HG02970 (cell line): ENCODE data around the gene SEMA3E.
"Not testable (repeated sequence)": the region's sequence is repeated elsewhere in the genome, so short reads cannot be mapped to it uniquely, and the experiment has no call there.

Source experiments
- ATAC-seq: cut with Tn5 transposase; IDR thresholded peaks from one replicate; pipeline ENCODE4 v1.9.1; 2021; ENCODE audit warnings: mild to moderate bottlenecking, moderate library complexity, moderate number of reproducible peaks; ENCODE audit not compliant: unreplicated experiment, low FRiP score

Gene SEMA3E

DNA sequence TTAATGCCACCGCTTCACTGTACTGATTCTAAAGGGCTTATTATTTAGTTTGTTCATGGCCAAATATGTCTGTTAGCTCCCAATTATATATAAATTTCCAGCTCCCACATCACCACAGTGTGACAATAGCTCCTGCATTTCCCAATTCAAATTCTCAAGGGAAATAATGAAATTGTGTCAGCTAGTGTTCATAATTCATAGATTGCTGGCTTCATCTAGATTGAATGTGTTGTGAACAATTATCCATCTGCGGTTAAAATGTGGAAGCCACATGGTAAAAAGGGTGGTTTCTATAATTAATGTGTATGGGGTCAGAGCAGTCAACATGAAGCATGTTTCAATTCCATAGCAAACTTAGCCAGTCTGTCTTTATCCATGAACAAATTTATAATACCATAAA lies 154.3 kb downstream of the SEMA3E start:
- no peak for ATAC-seq

DNA sequence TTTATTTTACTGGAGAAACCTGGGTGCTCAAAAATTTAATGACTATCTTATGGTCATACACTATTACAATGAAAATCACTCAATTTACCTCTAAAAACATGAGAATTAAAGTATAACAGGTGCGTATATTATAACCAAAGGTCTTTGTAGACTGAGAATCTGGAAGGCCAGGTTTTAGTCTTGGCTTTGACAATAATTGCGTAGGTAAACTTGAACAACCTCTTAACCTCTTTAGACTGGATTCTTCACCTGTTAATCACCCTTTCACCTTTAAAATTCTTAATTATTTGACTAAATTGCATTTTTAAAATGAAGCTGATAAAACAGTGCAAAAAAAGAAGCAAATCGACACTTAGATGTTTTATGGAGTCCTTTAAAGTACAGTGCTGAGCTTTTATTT lies 156.1 kb downstream of the SEMA3E start:
- ATAC-seq: no peak

DNA sequence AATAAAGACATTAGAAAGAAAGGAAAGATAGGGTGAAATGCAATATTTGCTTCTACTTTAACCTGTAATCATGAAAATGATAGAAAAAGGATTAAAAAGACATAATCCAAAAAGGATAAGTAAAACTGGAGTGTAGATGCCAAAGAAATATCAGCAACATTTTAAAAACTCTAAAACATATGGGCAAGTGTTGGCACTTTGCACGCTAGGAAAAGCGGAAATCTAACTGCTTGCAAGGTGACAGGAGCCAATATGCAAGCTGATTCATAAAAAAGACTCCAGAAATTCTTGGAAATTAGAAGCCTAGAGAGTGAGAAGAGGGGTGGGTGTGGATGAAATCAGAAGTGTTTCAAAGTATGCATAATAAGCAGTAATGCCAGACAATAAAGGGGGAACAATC lies 161.1 kb downstream of the SEMA3E start:
- ATAC-seq: no peak

DNA sequence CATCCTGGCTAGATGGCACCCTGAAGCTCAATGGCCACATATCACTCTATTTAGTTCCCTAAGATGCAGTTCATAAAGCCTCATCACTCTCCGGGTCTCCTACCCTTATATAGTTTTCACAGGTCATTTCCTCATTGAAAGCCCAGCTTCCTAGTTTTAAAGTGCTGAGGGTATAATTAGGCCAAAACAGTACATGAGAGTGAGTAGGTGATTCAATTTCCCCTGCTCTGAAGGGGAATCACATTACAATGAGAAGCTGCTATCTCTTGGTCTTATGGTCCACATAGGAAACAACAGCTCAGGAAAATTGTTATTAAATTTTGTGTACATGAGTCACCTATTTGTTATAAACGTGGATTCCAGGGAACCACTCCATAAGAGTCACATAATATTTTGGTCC lies 162.0 kb downstream of the SEMA3E start:
- no peak for ATAC-seq

DNA sequence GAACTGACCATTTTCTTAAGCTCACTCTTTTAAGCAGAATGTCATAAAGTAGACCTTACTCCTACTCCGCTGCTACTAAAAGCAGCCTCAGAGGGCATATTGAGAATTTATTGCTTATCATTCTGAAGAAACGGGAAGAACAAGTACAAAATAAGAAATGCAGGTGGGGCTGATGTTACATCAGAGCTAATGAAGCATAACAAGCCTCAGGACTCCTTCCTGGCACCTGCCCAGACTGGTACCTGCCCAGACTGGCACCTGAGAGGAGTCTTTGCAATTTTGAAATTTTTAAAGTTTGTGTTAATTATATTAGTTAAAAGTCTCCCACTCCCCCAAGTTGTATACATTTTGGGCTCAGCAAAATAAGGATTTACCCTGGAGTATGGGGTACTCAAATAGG lies 162.4 kb downstream of the SEMA3E start:
- ATAC-seq: no peak

DNA sequence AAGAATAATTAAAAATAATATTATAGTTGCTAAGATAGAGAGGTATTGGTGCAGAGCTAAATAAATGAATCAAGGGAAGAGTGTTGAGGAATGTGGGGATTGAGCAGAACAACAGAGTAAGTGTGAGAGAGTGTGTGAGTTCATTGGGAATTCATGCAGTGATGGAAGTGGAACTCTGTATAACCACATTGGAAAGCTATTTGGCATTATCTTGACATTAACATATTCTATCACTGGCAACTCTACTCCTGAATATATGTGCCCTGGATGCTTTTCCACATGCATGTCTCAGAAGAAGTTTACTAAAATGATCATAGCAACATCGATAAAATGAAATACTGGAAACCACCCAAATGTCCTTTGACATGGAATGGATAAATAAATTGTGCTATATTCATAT lies 164.1 kb downstream of the SEMA3E start:
- no peak for ATAC-seq

DNA sequence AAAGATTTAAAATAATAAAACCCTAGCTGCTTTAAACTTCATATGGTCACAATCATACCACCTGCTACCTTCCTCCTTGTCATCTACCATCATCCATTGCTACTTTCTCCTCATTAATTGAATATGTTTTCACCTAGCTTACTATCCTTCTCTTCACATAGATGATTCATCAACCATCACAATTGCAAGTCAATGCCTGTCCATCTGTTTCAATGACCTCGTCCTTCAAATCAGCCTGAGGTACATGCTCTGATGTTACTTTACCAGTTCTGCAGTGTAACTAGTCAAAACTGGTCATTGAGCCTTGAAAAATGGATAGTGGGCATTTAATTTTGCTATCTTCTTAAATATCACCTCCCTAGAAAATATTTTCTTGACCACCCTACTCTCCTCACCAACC lies 164.7 kb downstream of the SEMA3E start:
- no peak for ATAC-seq

DNA sequence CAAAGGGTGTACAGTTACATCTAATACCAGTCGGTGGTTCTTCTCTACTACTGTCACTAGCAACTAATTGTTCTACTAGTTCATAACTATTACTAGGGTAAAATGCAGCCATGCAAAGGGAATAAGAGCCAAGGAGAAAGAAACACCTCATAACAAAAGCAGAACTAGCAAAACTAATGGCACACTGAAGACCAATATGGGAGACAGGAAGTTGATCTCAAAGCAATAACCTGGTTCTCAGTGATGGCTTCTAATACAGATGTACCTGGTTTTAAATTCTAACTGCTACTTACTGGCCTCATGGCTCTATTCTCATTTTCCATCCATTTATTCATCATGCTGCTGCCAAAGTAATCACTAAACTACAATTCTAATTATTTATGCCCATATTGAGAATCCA lies 170.3 kb downstream of the SEMA3E start:
- ATAC-seq: no peak

DNA sequence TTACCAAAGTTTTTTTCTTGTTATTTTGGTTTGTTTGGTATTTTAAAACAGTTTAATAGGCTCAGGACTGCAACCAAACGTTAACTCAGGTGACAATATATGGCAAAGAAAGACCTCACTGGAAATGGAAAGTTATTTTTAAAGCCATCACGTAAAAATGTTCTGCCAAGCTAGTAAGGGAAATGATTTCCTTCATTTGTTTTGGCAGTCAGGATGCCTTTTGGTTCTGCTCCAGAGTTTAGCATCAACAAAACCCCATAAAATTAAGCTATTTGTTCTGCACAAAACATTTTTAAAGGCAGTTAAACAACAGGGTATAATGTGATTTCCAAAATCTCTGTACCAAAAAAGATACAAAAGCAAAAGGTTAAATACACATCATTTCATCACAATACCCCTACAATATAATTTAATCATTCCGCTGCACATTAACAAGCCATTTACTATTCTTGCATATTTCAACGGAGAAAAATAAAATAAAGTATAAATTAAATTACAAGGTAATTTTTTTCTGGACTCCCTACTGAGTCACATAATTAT lies 172.4 kb downstream of the SEMA3E start:
- no peak for ATAC-seq

DNA sequence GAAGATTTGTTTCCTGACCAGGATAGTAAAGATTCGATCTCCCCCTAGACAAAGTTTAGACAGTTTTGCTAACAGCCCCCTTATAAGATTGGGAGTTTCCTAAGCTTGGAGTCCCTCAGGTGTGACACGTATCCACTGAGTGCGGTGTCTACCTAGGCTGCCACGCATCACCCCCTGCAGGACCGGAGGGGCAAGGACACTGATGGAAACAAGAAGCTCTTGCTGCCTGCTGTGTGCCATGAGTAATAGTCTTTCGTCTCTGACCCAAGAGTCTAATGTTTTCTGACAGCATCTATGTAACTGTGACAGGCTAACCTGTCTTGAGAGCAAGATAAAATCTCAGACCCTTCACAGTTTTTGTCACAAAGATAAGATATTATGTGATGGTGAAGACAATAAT lies 173.5 kb downstream of the SEMA3E start:
- no peak for ATAC-seq

DNA sequence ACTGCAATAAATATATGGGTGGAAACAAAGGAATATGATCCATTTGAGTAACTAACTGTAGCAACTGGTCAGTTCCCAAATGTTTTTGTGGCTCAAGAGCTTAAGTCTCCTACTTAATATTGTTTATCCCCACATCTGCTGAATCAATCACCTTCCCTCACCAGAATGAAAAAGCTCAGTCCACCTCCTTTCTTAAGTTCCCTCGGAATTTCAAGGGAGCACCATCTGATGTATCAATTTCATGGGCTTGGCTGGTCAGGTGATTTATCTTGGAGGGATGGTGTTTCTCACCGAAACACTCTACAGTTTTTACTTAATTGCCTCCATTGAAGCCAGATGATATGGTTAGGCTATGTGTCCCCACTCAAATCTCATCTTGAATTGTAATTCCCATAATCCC lies 176.6 kb downstream of the SEMA3E start:
- no peak for ATAC-seq

DNA sequence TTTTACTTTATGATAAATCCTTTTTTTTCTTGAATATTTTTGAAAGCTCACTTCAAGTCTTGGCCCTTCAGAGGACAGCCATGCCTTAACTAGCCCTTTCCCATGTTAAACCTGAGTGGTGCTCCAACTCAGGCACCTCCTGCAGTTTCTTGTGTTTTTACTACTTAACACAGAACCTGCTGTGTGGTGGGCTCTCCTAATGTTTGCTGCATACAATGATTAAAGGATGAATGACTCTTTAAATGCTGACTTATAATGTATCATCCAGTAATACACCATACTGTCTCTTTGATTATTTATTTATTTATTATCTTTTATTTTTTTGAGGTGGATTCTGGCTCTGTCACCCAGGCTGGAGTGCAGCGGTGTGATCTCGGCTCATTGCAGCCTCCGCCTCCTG lies 179.4 kb downstream of the SEMA3E start:
- no peak for ATAC-seq

DNA sequence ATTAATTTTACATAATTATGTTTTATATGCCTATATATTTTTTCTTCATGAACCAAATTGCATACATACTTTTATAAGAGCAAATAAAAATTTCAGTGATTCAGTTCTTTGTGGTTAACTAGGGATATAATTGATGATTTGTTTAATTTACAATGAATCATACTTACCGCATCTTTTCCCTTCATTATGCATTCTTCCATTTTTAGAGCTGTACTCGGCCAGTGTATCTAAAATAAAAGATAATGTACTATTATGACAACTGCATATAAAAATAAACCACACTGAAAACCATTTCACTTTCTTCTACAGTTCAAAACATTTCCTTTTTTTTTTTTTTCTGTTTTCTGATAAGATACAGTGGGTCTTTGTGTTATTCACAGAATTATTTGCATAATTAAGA lies 179.9 kb downstream of the SEMA3E start:
- no peak for ATAC-seq

DNA sequence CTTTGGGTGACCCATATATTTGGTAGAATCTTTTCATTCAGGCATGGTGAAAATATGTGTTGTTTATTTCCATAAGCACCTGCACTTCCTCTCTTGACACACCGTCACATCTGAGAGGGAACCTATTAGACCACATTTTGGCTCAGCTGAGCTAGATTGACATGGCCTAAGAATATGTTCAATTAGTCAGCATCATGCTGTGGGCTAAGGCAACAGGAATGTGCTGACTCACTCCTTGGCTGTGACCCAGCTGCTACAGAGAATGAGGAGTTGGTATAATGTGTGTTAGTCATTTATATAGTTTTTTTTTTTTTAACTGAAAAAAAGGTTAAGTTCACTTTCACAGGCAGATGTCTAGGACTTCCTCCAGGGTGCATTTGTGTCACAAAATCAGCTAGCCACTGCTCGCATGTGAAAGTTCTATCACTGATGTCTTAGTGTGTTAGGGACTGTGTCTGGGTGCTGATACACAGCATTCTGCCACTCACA lies 180.6 kb downstream of the SEMA3E start:
- peak; percentile 87 for ATAC-seq

DNA sequence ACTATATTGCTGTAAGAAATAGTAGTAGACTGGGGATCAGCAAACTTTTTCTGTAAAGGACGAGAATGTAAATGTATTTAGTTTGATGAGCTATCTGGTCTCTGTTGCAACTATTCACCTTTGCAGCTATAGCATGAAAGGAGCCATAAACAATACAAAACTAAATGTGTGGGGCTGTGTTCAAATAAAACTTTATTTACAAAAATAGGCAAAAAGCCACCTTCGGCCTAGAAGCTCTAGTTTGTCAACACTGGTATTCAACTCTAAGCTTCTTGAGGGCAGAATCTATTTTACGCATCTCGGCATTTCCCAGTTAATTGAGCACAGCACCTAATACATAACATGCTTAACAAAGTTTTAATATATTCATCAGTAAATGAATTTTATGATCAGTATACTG lies 181.4 kb downstream of the SEMA3E start:
- no peak for ATAC-seq

DNA sequence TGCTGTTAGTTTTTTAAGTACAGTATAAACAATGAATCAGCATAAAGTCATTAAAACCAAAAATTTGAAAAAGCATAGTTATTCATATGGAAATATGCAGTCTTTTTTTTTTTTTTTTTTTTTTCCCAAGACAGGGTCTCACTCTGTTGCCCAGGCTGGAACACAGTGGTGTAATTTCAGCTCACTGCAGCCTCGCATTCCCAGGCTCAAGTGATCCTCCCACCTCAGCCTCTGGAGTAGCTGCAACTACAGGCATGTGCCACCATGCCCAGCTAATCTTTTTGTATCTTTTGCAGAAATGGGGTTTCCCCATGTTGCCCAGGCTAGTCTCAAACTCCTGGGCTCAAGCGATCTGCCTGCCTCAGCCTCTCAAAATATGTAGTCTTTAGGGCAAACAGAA lies 182.0 kb downstream of the SEMA3E start:
- ATAC-seq: no peak

DNA sequence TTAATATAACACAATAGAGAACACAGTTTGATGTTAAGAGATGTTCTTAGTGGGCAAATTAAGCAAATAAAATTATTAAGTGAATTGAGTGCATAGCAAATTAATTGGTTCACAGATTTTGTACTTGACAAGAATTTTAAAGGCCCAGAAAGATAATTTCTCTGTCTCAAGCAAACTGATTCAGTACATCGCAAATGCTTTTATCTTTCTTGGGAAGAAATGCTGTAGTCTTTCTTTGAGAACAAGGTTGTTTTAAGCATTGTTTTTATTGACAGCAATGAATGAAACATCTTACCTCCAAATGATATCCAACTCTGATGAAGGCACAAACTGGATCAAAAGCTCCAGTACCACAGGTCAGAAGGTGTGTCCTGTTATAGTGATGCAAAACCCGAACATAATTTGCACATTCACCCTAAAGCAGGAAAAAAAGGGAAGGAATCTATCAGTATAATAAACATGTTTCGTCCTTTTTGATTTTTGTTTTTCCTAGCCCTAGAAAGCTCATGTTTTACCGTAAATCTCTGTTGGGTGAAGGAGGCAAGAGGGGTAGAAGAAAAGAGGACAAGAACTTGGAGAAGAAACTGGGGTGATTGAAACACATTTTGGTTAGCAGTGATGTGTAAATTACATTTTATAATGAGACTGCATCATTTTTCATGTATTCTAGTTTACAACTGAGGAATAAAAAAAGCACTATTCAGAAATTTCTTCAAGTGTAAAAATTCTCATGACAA lies 182.6 kb downstream of the SEMA3E start:
- no peak for ATAC-seq

DNA sequence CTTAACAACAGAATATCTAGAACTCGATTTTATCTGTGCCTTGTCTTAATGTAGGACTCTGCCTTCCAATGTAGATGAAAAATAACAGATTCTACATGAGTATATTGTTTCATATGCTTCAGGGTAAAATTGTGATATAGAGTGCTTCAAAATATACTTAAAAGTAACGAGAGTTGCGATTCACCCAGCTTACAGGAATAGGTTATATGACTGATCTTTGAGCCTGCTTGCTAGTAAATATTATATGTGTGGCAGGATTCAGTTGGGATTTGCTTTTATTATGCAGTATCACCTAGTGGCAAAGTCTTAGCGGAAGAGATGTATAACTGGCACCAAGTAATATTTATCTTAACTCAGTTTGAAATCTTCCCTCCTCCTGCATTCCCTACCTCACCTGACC lies 183.3 kb downstream of the SEMA3E start:
- no peak for ATAC-seq

DNA sequence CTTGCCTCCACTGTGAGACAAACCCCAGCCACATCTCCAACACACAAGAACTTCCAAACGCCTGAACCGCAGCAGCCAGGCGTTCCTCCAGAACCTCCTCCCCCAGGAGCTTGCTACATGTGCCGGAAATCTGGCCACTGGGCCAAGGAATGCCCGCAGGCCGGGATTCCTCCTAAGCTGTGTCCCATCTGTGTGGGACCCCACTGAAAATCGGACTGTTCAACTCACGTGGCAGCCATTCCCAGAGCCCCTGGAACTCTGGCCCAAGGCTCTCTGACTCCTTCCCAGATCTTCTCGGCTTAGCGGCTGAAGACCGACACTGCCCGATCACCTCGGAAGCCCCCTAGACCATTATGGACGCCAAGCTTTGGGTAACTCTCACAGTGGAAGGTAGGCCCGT lies 187.1 kb downstream of the SEMA3E start:
- ATAC-seq: not testable (repeated sequence)

DNA sequence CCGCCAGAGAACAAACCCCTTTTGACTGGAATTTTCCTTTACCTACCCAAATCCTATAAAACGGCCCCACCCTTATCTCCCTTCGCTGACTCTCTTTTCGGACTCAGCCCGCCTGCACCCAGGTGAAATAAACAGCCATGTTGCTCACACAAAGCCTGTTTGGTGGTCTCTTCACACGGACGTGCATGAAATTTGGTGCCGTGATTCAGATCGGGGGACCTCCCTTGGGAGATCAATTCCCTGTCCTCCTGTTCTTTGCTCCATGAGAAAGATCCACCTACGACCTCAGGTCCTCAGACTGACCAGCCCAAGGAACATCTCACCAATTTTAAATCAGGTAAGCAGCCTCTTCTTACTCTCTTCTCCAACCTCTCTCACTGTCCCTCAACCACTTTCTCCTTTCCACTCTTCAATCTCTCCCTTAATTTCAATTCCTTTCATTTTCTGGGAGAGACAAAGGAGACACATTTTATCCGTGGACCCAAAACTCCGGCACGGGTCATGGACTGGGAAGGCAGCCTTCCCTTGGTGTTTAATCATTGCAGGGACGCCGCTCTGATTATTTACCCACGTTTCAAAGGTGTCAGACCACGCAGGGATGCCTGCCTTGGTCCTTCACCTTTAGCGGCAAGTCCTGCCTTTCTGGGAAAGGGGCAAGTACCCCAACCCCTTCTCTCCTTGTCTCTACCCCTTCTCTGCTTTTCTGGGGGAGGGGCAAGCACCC lies 188.8 kb downstream of the SEMA3E start:
- not testable (repeated sequence) for ATAC-seq

DNA sequence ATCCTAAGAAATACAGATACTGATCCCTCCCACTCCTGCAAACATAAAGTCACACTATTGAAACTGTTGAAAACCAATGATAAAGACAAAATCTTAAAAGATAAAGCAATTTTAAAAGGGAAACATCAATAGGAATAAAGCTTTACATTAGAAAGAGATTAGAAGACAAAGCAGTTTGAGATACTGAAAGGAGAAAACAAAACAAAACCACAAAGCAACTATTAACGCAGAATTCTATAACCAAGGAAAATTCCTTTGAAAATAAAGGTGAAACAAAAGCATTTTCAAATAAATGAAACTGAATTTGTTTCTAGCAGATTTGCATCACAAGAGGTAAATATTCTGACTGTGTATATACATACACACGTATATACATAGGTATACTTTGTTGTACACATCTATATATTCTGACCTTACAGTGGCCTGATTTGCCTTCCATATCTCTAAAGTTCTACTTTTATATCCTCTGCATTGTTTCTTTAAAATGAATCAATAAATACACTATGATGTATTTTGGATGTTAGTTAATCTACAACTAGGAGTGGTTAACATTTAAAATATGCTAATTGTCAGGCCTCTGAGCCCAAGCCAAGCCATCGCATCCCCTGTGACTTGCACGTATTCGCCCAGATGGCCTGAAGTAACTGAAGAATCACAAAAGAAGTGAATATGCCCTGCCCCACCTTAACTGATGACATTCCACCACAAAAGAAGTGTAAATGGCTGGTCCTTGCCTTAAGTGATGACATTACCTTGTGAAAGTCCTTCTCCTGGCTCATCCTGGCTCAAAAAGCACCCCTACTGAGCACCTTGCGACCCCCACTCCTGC lies 189.6 kb downstream of the SEMA3E start:
- ATAC-seq: not testable (repeated sequence)
